HG03103 (cell line): ENCODE measurements around the gene XYLT1.
"Not testable (repeated sequence)": the region's sequence is repeated elsewhere in the genome, so short reads cannot be mapped to it uniquely, and the experiment has no call there.

Experiments used
- ATAC-seq: cut with Tn5 transposase; IDR thresholded peaks from one replicate; pipeline ENCODE4 v1.9.1; 2021; ENCODE audit warnings: low read depth; ENCODE audit not compliant: unreplicated experiment

XYLT1 gene

GRCh38 chr16:17493012-17493411 lies 22.3 kb upstream of the XYLT1 start:
- ATAC-seq: no peak

- no peak for ATAC-seq
These were observed 20.4 kb upstream of the XYLT1 start for GRCh38 chr16:17491140-17491662.

- no peak for ATAC-seq
These were observed 17.7 kb upstream of the XYLT1 start for GRCh38 chr16:17488506-17488905.

GRCh38 chr16:17483351-17483750 lies 12.6 kb upstream of the XYLT1 start:
- ATAC-seq: no peak

DNA sequence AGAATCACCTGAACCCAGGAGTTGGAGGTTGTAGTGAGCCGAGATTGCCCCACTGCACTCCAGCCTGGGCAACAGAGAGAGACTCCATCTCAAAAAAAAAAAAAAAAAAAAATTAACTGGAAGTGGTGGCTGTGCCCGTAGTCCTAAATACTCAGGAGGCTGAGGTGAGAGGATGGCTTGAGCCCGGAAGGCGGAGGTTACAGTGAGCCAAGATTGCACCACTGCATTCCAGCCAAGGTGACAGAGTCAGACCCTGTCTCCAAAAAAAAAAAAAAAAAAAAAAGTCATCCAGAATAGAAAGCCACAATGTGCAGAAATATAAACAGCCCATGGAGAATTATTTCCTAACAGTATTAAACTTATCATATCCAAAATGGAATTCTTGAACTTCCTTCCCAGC lies 11.6 kb upstream of the XYLT1 start:
- not testable (repeated sequence) for ATAC-seq

DNA sequence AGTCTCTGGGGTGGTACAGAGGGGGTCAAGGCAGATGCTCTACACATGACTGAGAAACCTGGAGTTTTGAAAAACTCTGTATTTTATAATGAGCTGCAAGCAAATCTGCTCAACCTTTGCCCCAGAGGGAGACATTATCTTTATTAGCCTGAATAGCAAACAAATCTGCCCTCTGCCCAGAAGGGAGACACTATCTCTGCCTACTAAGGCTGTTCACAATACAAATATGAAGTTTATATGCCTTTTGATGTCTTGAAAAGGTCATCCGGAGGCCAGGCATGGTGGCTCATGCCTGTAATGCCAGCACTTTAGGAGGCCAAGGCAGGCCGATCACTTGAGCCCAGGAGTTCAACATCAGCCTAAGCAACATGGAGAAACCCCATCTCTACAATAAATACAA lies 11.0 kb upstream of the XYLT1 start:
- no peak for ATAC-seq

DNA sequence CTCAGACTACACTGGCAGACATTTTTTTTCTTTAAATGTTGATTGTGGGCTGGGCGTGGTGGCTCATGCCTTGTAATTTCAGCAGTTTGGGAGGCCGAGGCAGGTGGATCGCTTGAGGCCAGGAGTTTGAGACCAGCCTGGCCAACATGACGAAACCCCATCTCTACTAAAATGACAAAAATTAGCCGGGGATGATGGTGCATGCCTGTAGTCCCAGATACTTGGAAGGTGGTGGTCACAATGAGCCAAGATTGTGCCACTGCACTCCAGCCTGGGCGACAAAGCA lies 6.4 kb upstream of the XYLT1 start:
- ATAC-seq: not testable (repeated sequence)

DNA sequence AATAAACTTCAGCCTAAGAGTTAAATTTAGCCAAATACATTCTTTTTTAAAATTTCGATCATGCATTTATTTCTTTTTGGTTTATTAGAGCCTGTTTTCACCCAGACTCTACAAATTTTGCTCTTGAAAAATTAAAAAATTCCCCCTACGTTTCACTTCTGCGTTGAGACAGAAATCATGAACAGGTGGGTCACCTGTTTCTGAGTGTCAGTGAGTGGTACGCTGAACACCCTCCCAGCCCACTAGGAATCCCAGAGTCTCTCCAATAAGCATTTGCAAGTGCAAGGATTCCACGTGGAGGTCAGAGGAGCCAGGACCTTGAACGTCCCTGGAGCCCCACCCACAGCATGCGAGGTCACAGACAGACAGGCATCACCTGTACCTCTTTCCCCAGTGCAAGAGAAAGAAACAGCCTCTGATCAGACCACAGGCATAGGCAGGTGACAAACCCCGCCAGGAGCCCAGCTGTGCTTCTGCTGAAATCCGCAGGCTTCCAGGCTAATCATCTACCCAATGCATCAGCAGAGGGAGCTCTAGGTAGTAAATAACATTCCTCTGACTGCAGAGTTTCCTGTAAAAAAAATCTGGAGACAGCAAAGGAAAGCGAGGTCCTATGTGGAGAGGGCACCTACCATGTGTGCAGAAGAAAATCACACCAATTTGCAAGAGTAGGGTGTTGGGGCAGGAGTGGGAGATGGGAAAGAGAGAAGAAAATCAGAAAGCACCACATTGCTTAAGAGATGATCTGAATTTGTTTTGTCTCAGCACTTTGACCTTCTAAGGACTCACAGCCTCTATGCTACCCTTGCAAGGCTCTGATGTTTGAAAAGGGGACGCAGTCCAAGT lies 5.9 kb upstream of the XYLT1 start:
- ATAC-seq: no peak

- ATAC-seq: no peak
These were observed 4.3 kb upstream of the XYLT1 start for GRCh38 chr16:17475104-17475503.

DNA sequence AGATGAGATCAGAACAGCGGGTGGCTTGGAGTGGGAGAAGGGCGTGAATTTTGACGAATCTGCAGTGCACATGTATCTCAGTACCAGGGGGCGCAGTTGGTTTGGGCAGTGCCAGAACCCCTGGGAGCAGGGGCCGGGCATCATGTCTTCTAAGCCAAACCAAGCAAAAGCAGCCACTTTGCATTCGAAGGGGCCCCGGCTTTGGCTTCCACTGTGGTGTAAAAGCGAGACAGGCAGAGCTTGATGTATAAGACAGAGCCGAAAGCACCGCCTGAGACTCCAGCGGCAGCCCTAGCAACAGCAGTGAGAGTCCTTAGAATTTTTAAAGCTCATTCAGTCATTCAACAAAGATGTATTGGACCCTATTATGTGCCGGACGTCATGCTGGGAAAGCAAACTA lies 3.8 kb upstream of the XYLT1 start:
- ATAC-seq: no peak

GRCh38 chr16:17474037-17474436 lies 3.3 kb upstream of the XYLT1 start:
- no peak for ATAC-seq

GRCh38 chr16:17471719-17472461 lies 1.1 kb upstream of the XYLT1 start:
- ATAC-seq: no peak

GRCh38 chr16:17470182-17470907 lies 415 bp downstream of the XYLT1 start:
- ATAC-seq: no peak

DNA sequence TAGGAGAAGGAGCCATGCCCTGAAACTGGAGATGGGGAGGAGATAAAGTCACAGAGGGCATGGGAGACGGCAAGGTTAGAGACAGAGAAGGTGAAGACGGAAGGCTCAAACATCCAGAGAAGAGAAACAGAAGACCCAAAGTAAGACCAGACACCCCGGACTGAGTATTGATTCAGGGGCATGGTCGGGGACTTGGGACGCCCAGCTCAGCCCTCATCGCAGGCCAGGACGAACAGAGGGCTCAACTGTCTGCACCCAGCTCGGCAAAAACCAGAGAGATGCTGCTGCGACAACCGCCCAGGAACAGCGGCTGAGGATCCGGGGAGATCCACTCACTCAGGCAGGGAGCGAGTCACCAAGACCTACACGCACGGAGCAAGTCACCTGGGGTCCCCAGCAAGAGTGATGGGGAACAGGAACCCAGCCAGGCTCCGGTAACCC lies 999 bp downstream of the XYLT1 start:
- no peak for ATAC-seq

- no peak for ATAC-seq
These were observed 1.6 kb downstream of the XYLT1 start for GRCh38 chr16:17469011-17469740.

DNA sequence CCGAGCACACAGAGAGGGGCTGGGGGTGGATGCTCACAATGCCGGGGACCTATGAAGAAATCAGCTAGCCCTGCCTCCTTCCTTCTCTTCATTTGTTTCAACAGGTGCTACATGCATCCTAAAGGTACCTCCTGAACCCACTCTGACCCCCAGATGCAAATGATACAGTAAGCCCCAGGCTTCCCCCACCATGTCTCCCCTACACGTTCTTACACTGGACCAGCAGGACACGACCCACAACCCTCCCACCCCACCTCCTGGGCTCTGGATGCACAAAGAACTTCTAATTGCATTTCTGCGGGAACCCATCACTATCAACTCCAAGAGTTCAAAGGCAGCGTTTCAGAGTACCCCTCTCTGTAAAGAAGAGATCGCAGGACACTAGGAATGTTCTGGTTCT lies 2.1 kb downstream of the XYLT1 start:
- ATAC-seq: no peak

GRCh38 chr16:17467923-17468540 lies 2.7 kb downstream of the XYLT1 start:
- ATAC-seq: no peak

DNA sequence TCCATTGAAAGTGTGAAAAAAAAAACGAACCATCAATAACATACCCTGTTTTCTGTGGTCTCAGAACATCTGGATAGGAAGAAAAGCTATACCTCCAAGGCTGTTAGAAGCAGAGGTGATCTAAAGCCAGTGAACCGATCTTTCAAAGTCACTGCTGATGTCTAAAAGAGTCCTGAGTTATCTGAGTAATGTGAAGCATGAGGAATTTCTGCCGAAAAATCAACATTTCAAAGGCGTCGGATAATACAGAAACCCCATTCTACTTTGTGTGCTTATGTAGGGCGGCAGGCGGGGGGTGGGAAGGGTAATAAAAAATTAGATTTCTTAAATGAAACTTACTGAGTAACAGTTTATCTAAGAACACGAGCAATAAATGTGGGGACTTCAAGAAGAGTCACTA lies 3.9 kb downstream of the XYLT1 start:
- ATAC-seq: no peak

GRCh38 chr16:17465460-17465859 lies 5.3 kb downstream of the XYLT1 start:
- ATAC-seq: no peak

DNA sequence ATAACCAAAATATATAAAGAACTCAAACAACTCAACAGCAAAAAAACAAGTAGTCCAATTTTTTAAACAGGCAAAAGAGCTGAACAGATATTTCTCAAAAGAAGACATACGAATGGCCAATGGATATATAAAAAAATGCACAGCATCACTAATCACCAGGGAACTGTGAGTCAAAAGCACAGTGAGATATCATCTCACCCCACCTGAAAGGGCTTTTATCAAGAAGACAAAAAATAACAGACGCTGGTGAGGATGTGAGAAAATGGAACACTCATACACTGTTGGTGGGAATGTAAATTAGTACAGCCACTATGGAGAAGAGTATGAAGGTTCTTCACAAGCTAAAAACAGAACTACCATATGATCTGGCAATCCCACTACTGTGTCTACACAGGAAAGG lies 7.4 kb downstream of the XYLT1 start:
- no peak for ATAC-seq
